SU-DHL-6 (cell line): ENCODE data around the gene RAX2.

ENCODE experiments used
- H2AFZ ChIP-seq: fragments of 200-600 bp; sonication (generic); 2 replicates; pipeline ENCODE4 v1.6.1; 2014; ENCODE audit warnings: low read depth, mild to moderate bottlenecking, moderate library complexity, mixed read lengths, antibody characterized with exemption, low read length; ENCODE audit not compliant: severe bottlenecking
- H3F3A ChIP-seq: fragments of 200-600 bp; shearing (Covaris generic); 2 replicates; pipeline ENCODE4 v1.6.0; 2016; ENCODE audit warnings: antibody characterized with exemption, mild to moderate bottlenecking; ENCODE audit not compliant: insufficient read depth
- H3K27ac ChIP-seq: fragments of 200-600 bp; sonication (generic); 2 replicates; pipeline ENCODE4 v1.5.1; 2016; ENCODE audit warnings: low read depth, mild to moderate bottlenecking, low read length, moderate library complexity, mixed read lengths
- H3K27me3 ChIP-seq: fragments of 200-600 bp; sonication (generic), shearing (Covaris generic); 2 replicates; pipeline ENCODE4 v1.6.0; 2014; ENCODE audit warnings: mild to moderate bottlenecking, low read length
- H3K36me3 ChIP-seq: fragments of 200-600 bp; sonication (generic); 2 replicates; pipeline ENCODE4 v1.6.1; 2014; ENCODE audit warnings: mild to moderate bottlenecking, low read length, mixed read lengths
- H3K4me2 ChIP-seq: fragments of 300-600, 200-600 bp; shearing (Covaris generic), sonication (generic); 2 replicates; pipeline ENCODE4 v1.6.0; 2014; ENCODE audit warnings: low read length, low read depth, mild to moderate bottlenecking; ENCODE audit not compliant: poor library complexity, severe bottlenecking
- H3K4me3 ChIP-seq: fragments of 200-600 bp; sonication (generic); 2 replicates; pipeline ENCODE4 v1.5.1; 2014; ENCODE audit warnings: antibody characterized with exemption, low read length, mild to moderate bottlenecking, mixed read lengths; ENCODE audit not compliant: insufficient read depth, poor library complexity, severe bottlenecking
- H3K79me2 ChIP-seq: fragments of 200-600 bp; sonication (generic); 2 replicates; pipeline ENCODE4 v1.6.1; 2014; ENCODE audit warnings: mild to moderate bottlenecking, low read length, moderate library complexity; ENCODE audit not compliant: insufficient read depth
- H3K9ac ChIP-seq: fragments of 200-600 bp; sonication (generic); 2 replicates; pipeline ENCODE4 v1.7.0; 2014; ENCODE audit warnings: mild to moderate bottlenecking, low read length
- H3K9me2 ChIP-seq: fragments of 200-600 bp; sonication (generic); replicated peaks from 2 replicates; pipeline ENCODE4 v1.6.1; 2014; ENCODE audit warnings: low read length; ENCODE audit not compliant: insufficient read depth
- H3K9me3 ChIP-seq: fragments of 200-600 bp; sonication (generic); 2 replicates; pipeline ENCODE4 v1.6.1; 2014; ENCODE audit warnings: low read length, mixed read lengths; ENCODE audit not compliant: insufficient read depth
- H4K20me1 ChIP-seq: fragments of 200-600 bp; sonication (generic); 2 replicates; pipeline ENCODE4 v1.6.1; 2014; ENCODE audit warnings: low read depth, mild to moderate bottlenecking, antibody characterized with exemption, low read length, moderate library complexity, mixed read lengths
- CTCF ChIP-seq: fragments of 200-600 bp; sonication (generic); IDR thresholded peaks from one replicate; pipeline ENCODE4 v1.5.1; 2017; ENCODE audit warnings: antibody characterized with exemption, mild to moderate bottlenecking, low read length, moderate library complexity; ENCODE audit not compliant: insufficient read depth, poor library complexity, severe bottlenecking
- EZH2phosphoT487 ChIP-seq: fragments of 200-600 bp; sonication (generic), shearing (Covaris generic); conservative IDR thresholded peaks from 2 replicates; pipeline ENCODE4 v1.6.1; 2018; ENCODE audit warnings: mild to moderate bottlenecking, antibody characterized with exemption, low read length, moderate library complexity, mixed read lengths

The RAX2 gene

GRCh38 chr19:3753631-3754410, 18.2 kb downstream of the RAX2 start:
- H3K9me3 ChIP-seq, result no peaks in the 10 kb centered on the region
- H4K20me1 ChIP-seq, result 0 out of 2 replicates have a peak, but pooled peaks cover 2% of the 10 kb centered on the region
- no peaks in the 10 kb centered on the region for H3K9me2 ChIP-seq
- H3K4me3 ChIP-seq, result no peak overlapping the region
- no peaks in the 10 kb centered on the region for H3K27me3 ChIP-seq
- H3K36me3 ChIP-seq, result no peaks in the 10 kb centered on the region
- no peak for TF ChIP-seq EZH2phosphoT487
- TF ChIP-seq CTCF, result no peak
- no peaks in the 10 kb centered on the region for H3F3A ChIP-seq
- H3K79me2 ChIP-seq, result no peaks in the 10 kb centered on the region
- H3K27ac ChIP-seq, result no peak overlapping the region
- H3K9ac ChIP-seq, result no peak overlapping the region
- no peak overlapping the region for H2AFZ ChIP-seq
- no peak overlapping the region for H3K4me2 ChIP-seq

DNA sequence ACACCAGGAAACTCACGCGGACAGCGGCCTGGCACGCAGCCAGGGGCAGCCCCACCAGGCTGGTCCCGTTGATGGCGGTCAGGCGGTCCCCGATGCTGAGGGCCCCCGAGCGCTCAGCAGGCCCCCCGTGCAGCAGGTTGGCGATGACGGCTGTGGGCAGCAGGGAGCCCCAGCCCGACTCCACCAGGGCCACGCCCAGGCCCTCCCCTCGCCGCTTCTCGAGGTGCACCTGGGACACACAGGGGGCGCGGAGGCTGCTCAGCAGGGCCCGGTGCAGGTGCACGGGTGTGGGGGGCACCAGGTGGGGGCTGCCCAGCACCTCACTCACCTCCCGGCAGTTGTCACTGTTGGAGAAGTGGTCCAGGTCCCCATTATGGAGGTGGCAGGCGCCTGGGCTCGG, 19.5 kb downstream of the RAX2 start:
- no peaks in the 10 kb centered on the region for H3K9me3 ChIP-seq
- 0 out of 2 replicates have a peak, but pooled peaks cover 2% of the 10 kb centered on the region for H4K20me1 ChIP-seq
- H3K79me2 ChIP-seq, result no peaks in the 10 kb centered on the region
- H3K4me2 ChIP-seq, result no peak overlapping the region
- H3K9ac ChIP-seq, result no peak overlapping the region
- H3K36me3 ChIP-seq, result no peaks in the 10 kb centered on the region
- no peak for TF ChIP-seq CTCF
- TF ChIP-seq EZH2phosphoT487, result no peak
- no peak overlapping the region for H3K4me3 ChIP-seq
- no peaks in the 10 kb centered on the region for H3F3A ChIP-seq
- no peak overlapping the region for H2AFZ ChIP-seq
- H3K27me3 ChIP-seq, result no peaks in the 10 kb centered on the region
- no peaks in the 10 kb centered on the region for H3K9me2 ChIP-seq
- no peak overlapping the region for H3K27ac ChIP-seq

DNA sequence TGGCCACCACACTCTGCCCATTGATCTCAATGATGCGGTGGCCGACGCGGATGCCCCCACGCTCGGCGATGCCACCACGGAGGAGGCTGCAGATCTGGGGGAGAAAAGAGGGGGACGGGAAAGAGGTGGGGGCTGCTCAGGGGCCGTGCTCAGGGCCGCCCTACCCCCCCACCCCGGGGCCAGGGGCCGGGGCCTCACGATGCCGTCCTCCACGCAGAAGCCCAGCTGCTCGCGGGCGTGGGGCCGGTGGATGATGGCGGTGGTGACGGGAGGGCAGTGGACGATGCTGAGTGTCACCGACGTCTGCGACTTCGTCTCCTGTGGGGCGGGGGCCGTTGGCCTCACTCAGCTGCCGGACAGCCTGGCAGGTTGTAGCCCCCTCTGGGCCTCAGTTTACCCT, 20.8 kb downstream of the RAX2 start:
- no peaks in the 10 kb centered on the region for H3F3A ChIP-seq
- H3K9ac ChIP-seq, result no peak overlapping the region
- H3K79me2 ChIP-seq, result no peaks in the 10 kb centered on the region
- H2AFZ ChIP-seq, result no peak overlapping the region
- no peaks in the 10 kb centered on the region for H3K9me3 ChIP-seq
- no peak overlapping the region for H3K27ac ChIP-seq
- 0 out of 2 replicates have a peak, but pooled peaks cover 2% of the 10 kb centered on the region for H4K20me1 ChIP-seq
- no peaks in the 10 kb centered on the region for H3K36me3 ChIP-seq
- H3K9me2 ChIP-seq, result no peaks in the 10 kb centered on the region
- no peak overlapping the region for H3K4me2 ChIP-seq
- no peaks in the 10 kb centered on the region for H3K27me3 ChIP-seq
- H3K4me3 ChIP-seq, result no peak overlapping the region
- no peak for TF ChIP-seq CTCF
- TF ChIP-seq EZH2phosphoT487, result no peak
